ENCODE results near the gene GRHL1.

GRHL1 gene

GRCh38 chr2:10009811-10010781, 58.6 kb downstream of the GRHL1 start:
- no peak for TF ChIP-seq CTCF (IDR thresholded peaks at IDR 0.05)

GRCh38 chr2:10012963-10013461, 61.5 kb downstream of the GRHL1 start:
- no peak for TF ChIP-seq CTCF (IDR thresholded peaks at IDR 0.05)

GRCh38 chr2:10014418-10015190, 63.1 kb downstream of the GRHL1 start:
- TF ChIP-seq CTCF (IDR thresholded peaks at IDR 0.05), result no peak

- no peak for TF ChIP-seq CTCF (IDR thresholded peaks at IDR 0.05)
Observed at GRCh38 chr2:10016001-10016801, 64.7 kb downstream of the GRHL1 start.

GRCh38 chr2:10016802-10017258, 65.3 kb downstream of the GRHL1 start:
- no peak for TF ChIP-seq CTCF (IDR thresholded peaks at IDR 0.05)

GRCh38 chr2:10017313-10017941, 65.9 kb downstream of the GRHL1 start:
- TF ChIP-seq CTCF (IDR thresholded peaks at IDR 0.05), result no peak

Data from LNCAP (cell line).